Measurements from ENCODE around the gene ZDHHC21. TPM values are rescaled to one million over a fixed set of nuclear protein-coding genes. Genes with fewer than 3 reads are reported as not detected.
"Not testable (repeated sequence)": the region's sequence is repeated elsewhere in the genome, so short reads cannot be mapped to it uniquely, and the experiment has no call there.

The ZDHHC21 gene
- total RNA-seq, 1 experiment from 2014 or later = 6.8 TPM

GRCh38 chr9:14670718-14671117, 22.5 kb downstream of the ZDHHC21 start:
- no peaks in the 10 kb centered on the region for H3K9me3 Mint-ChIP-seq (ENCODE audit: unreplicated experiment)
- CTCF ChIA-PET = no interaction called here
- BruUV-seq (replicated peaks) = no TSS peak

GRCh38 chr9:14664022-14664421, 29.2 kb downstream of the ZDHHC21 start:
- H3K9me3 ChIP-seq; H3K4me3 Mint-ChIP-seq (ENCODE audit: unreplicated experiment); BruUV-seq (replicated peaks); H3K27ac Mint-ChIP-seq (ENCODE audit: unreplicated experiment); H3K36me3 Mint-ChIP-seq (ENCODE audit: insufficient read depth, unreplicated experiment); CTCF ChIA-PET; H3K4me1 ChIP-seq; H3K4me3 ChIP-seq (ENCODE audit: low read depth, low read length); H3K27me3 ChIP-seq (replicated peaks; ENCODE audit: control insufficient read depth, insufficient read depth, low read length); H3K36me3 ChIP-seq (ENCODE audit: control insufficient read depth, insufficient read depth, low read length); H3K27me3 Mint-ChIP-seq (ENCODE audit: insufficient read depth, unreplicated experiment); H3K9me3 Mint-ChIP-seq (ENCODE audit: unreplicated experiment); DNase-seq; H3K4me1 Mint-ChIP-seq (ENCODE audit: low read depth, unreplicated experiment); POLR2A ChIA-PET: not testable (repeated sequence)
- intact Hi-C loops (cut with micrococcal nuclease; ENCODE audit: unreplicated experiment) = loop anchor here (5.0 kb wide), 1 partner anchor 222 kb away; no protein-coding TSS in a partner anchor

More at GRCh38 chr9:14670718-14671117, 22.5 kb downstream of the ZDHHC21 start:
- H3K4me1 Mint-ChIP-seq (ENCODE audit: low read depth, unreplicated experiment) = no peaks in the 10 kb centered on the region
- H3K36me3 ChIP-seq (ENCODE audit: control insufficient read depth, insufficient read depth, low read length) = no peaks in the 10 kb centered on the region
- no peak for TF ChIP-seq CTCF (IDR thresholded peaks at IDR 0.05; ENCODE audit: insufficient read depth in 1 of 2, low read depth in 1 of 2, low read length in 1 of 2, severe bottlenecking in 1 of 2, unreplicated experiment in 1 of 2)
- H3K4me1 ChIP-seq = no peaks in the 10 kb centered on the region
- no peak overlapping the region for H3K4me3 ChIP-seq (ENCODE audit: low read depth, low read length)
- no peak overlapping the region for H3K27ac Mint-ChIP-seq (ENCODE audit: unreplicated experiment)
- intact Hi-C loops (cut with micrococcal nuclease; ENCODE audit: unreplicated experiment) = no loop called here
- no peak overlapping the region for H3K4me3 Mint-ChIP-seq (ENCODE audit: unreplicated experiment)
- H3K27me3 ChIP-seq (replicated peaks; ENCODE audit: control insufficient read depth, insufficient read depth, low read length) = no peaks in the 10 kb centered on the region
- H3K27me3 Mint-ChIP-seq (ENCODE audit: insufficient read depth, unreplicated experiment) = no peaks in the 10 kb centered on the region
- H3K9me3 ChIP-seq = no peaks in the 10 kb centered on the region
- H3K36me3 Mint-ChIP-seq (ENCODE audit: insufficient read depth, unreplicated experiment) = peaks cover 1% of the 10 kb centered on the region
- POLR2A ChIA-PET = no interaction called here
- DNase-seq = no peak

GRCh38 chr9:14662060-14662453, 31.2 kb downstream of the ZDHHC21 start:
- TF ChIP-seq CTCF (IDR thresholded peaks at IDR 0.05; ENCODE audit: insufficient read depth in 1 of 2, low read depth in 1 of 2, low read length in 1 of 2, severe bottlenecking in 1 of 2, unreplicated experiment in 1 of 2) = no peak
- Mint-ChIP-seq H3K27me3 (ENCODE audit: insufficient read depth, unreplicated experiment) (no peaks in the 10 kb centered on the region), H3K36me3 (ENCODE audit: insufficient read depth, unreplicated experiment) (no peaks in the 10 kb centered on the region), H3K4me1 (ENCODE audit: low read depth, unreplicated experiment) (no peaks in the 10 kb centered on the region), H3K27ac (ENCODE audit: unreplicated experiment) (no peak overlapping the region), H3K9me3 (ENCODE audit: unreplicated experiment) (no peaks in the 10 kb centered on the region), H3K4me3 (ENCODE audit: unreplicated experiment) (no peak overlapping the region)
- CTCF ChIA-PET = interaction anchor here (0.9 to 1.5 kb wide), 2 partner anchors 106 to 196 kb away, joined by 3 to 7 read pairs; no protein-coding TSS in a partner anchor
- BruUV-seq (replicated peaks) = no TSS peak
- POLR2A ChIA-PET = no interaction called here
- Histone ChIP-seq H3K27me3 (replicated peaks; ENCODE audit: control insufficient read depth, insufficient read depth, low read length) (no peaks in the 10 kb centered on the region), H3K9me3 (no peaks in the 10 kb centered on the region), H3K4me3 (ENCODE audit: low read depth, low read length) (no peak overlapping the region), H3K36me3 (ENCODE audit: control insufficient read depth, insufficient read depth, low read length) (no peaks in the 10 kb centered on the region), H3K4me1 (no peaks in the 10 kb centered on the region)
- DNase-seq = no peak
- intact Hi-C loops (cut with micrococcal nuclease; ENCODE audit: unreplicated experiment) = loop anchor here (5.0 kb wide), 1 partner anchor 220 kb away; no protein-coding TSS in a partner anchor
